AG10803 (cell line): ENCODE data around the gene GGTLC1.

Experiments used
- DNase-seq: peaks from one replicate; pipeline ENCODE4 v3.0.0; 2010; ENCODE audit warnings: low read depth
- H3K4me3 ChIP-seq: 2 replicates; pipeline ENCODE4 v1.5.1; 2011; ENCODE audit warnings: mild to moderate bottlenecking, low read length, control low read depth
- CTCF ChIP-seq: conservative IDR thresholded peaks from 2 replicates; pipeline ENCODE4 v1.5.1; 2011; ENCODE audit warnings: mild to moderate bottlenecking, low read length, control low read depth, inconsistent platforms

The GGTLC1 gene

GRCh38 chr20:23974966-23975365, 13.6 kb downstream of the GGTLC1 start:
- no peak overlapping the region for H3K4me3 ChIP-seq
- DNase-seq: no peak
- no peak for TF ChIP-seq CTCF

- DNase-seq: no peak
- no peak for TF ChIP-seq CTCF
- no peak overlapping the region for H3K4me3 ChIP-seq
Observed at GRCh38 chr20:23971310-23971709, 17.3 kb downstream of the GGTLC1 start.

- TF ChIP-seq CTCF: no peak
- H3K4me3 ChIP-seq: no peak overlapping the region
- DNase-seq: no peak
Observed at GRCh38 chr20:23970049-23970448, 18.5 kb downstream of the GGTLC1 start.

GRCh38 chr20:23967616-23967979, 21.0 kb downstream of the GGTLC1 start:
- TF ChIP-seq CTCF: no peak
- H3K4me3 ChIP-seq: no peak overlapping the region
- DNase-seq: no peak

GRCh38 chr20:23966927-23967615, 21.5 kb downstream of the GGTLC1 start:
- no peak overlapping the region for H3K4me3 ChIP-seq
- no peak for TF ChIP-seq CTCF
- no peak for DNase-seq

GRCh38 chr20:23966298-23966697, 22.3 kb downstream of the GGTLC1 start:
- DNase-seq: no peak
- H3K4me3 ChIP-seq: no peak overlapping the region
- TF ChIP-seq CTCF: no peak

- H3K4me3 ChIP-seq: no peak overlapping the region
- no peak for TF ChIP-seq CTCF
- no peak for DNase-seq
Observed at GRCh38 chr20:23963941-23964340, 24.6 kb downstream of the GGTLC1 start.
